ENCODE measurements around the gene GLIS1.
"Not testable (repeated sequence)": the region's sequence is repeated elsewhere in the genome, so short reads cannot be mapped to it uniquely, and the experiment has no call there.

GLIS1 gene

GRCh38 chr1:53739109-53739681, at the start of gene GLIS1:
GLIS1 (minus strand) TSS chr1:53739164; CDS start chr1:53738064, 1,100 bp downstream.
- DNase-seq (ENCODE audit: low spot score) = peak; percentile 87

- DNase-seq (ENCODE audit: low spot score) = no peak
Observed at GRCh38 chr1:53787655-53788054, 48.7 kb upstream of the GLIS1 start.

GRCh38 chr1:53783056-53783455, 44.1 kb upstream of the GLIS1 start:
- peak; percentile 14 for DNase-seq (ENCODE audit: low spot score)

GRCh38 chr1:53781654-53782053, 42.7 kb upstream of the GLIS1 start:
- no peak for DNase-seq (ENCODE audit: low spot score)

- no peak for DNase-seq (ENCODE audit: low spot score)
Observed at GRCh38 chr1:53777272-53777671, 38.3 kb upstream of the GLIS1 start.

- peak; percentile 51 for DNase-seq (ENCODE audit: low spot score)
Observed at GRCh38 chr1:53771648-53772047, 32.7 kb upstream of the GLIS1 start.

GRCh38 chr1:53769780-53770179, 30.8 kb upstream of the GLIS1 start:
- no peak for DNase-seq (ENCODE audit: low spot score)

- no peak for DNase-seq (ENCODE audit: low spot score)
Observed at GRCh38 chr1:53769184-53769583, 30.2 kb upstream of the GLIS1 start.

GRCh38 chr1:53766831-53767405, 28.0 kb upstream of the GLIS1 start:
- DNase-seq (ENCODE audit: low spot score) = peak; percentile 35

- no peak for DNase-seq (ENCODE audit: low spot score)
Observed at GRCh38 chr1:53766194-53766742, 27.3 kb upstream of the GLIS1 start.

- peak; percentile 52 for DNase-seq (ENCODE audit: low spot score)
Observed at GRCh38 chr1:53765657-53766056, 26.7 kb upstream of the GLIS1 start.

GRCh38 chr1:53763911-53764310, 24.9 kb upstream of the GLIS1 start:
- peak; percentile 40 for DNase-seq (ENCODE audit: low spot score)

- no peak for DNase-seq (ENCODE audit: low spot score)
Observed at GRCh38 chr1:53763461-53763860, 24.5 kb upstream of the GLIS1 start.

- DNase-seq (ENCODE audit: low spot score) = not testable (repeated sequence)
Observed at GRCh38 chr1:53760497-53760896, 21.5 kb upstream of the GLIS1 start.

GRCh38 chr1:53755874-53756273, 16.9 kb upstream of the GLIS1 start:
- no peak for DNase-seq (ENCODE audit: low spot score)

GRCh38 chr1:53754484-53755312, 15.7 kb upstream of the GLIS1 start:
- DNase-seq (ENCODE audit: low spot score) = peak; percentile 55

GRCh38 chr1:53752281-53752680, 13.3 kb upstream of the GLIS1 start:
- no peak for DNase-seq (ENCODE audit: low spot score)

- DNase-seq (ENCODE audit: low spot score) = no peak
Observed at GRCh38 chr1:53747841-53748240, 8.9 kb upstream of the GLIS1 start.

GRCh38 chr1:53740621-53741105, 1.7 kb upstream of the GLIS1 start:
- DNase-seq (ENCODE audit: low spot score) = peak; percentile 72

GRCh38 chr1:53738205-53739108, 507 bp downstream of the GLIS1 start:
- peak; percentile 17 for DNase-seq (ENCODE audit: low spot score)

- DNase-seq (ENCODE audit: low spot score) = peak; percentile 23
Observed at GRCh38 chr1:53737648-53738204, 1.2 kb downstream of the GLIS1 start.
